ENCODE measurements around the gene SLC15A2.

SLC15A2 gene

DNA sequence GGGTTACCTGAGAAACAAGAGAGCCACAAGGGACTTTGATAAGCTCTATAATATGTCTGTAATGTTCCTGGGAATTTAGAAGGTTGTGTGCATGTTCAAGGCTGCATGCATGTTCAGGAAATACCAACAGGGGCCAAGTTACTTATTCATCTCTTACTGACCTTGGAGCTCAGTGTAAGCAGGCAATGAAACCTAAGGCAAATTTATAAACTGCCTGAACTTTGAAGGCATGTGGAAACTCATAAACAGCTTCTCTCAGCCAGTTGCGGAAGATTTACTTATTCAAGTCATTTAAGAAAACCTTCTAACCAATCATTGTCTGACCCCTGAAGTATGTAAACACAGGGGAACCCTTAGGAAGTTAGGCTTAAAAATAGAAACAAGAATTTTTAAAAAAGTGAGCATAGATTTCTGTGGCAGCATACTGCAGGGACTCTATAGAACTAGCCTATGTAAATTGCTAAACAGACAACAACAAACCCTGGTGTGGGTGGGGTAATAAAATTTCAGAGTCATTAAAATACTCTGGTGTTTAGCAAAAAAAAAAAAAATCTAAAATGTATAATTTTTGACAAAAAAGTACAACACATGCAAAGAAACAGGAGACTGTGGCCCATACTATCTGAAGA is 57.2 kb downstream of the SLC15A2 start:
- Mint-ChIP-seq H3K36me3 (no peaks in the 10 kb centered on the region), H3K4me3 (no peak overlapping the region), H3K9me3 (peaks cover 2% of the 10 kb centered on the region), H3K27me3 (no peaks in the 10 kb centered on the region), H3K27ac (no peak overlapping the region), H3K4me1 (no peaks in the 10 kb centered on the region)
- DNase-seq, result no peak
- CTCF ChIA-PET, result no interaction called here

GRCh38 chr3:121956363-121956762 is 62.2 kb downstream of the SLC15A2 start:
- CTCF ChIA-PET, result no interaction called here
- no peak overlapping the region for H3K4me3 Mint-ChIP-seq
- no peaks in the 10 kb centered on the region for H3K27me3 Mint-ChIP-seq
- no peak for DNase-seq
- peaks cover 2% of the 10 kb centered on the region for H3K9me3 Mint-ChIP-seq
- no peaks in the 10 kb centered on the region for H3K4me1 Mint-ChIP-seq
- peaks cover 2% of the 10 kb centered on the region for H3K36me3 Mint-ChIP-seq
- no peak overlapping the region for H3K27ac Mint-ChIP-seq

DNA sequence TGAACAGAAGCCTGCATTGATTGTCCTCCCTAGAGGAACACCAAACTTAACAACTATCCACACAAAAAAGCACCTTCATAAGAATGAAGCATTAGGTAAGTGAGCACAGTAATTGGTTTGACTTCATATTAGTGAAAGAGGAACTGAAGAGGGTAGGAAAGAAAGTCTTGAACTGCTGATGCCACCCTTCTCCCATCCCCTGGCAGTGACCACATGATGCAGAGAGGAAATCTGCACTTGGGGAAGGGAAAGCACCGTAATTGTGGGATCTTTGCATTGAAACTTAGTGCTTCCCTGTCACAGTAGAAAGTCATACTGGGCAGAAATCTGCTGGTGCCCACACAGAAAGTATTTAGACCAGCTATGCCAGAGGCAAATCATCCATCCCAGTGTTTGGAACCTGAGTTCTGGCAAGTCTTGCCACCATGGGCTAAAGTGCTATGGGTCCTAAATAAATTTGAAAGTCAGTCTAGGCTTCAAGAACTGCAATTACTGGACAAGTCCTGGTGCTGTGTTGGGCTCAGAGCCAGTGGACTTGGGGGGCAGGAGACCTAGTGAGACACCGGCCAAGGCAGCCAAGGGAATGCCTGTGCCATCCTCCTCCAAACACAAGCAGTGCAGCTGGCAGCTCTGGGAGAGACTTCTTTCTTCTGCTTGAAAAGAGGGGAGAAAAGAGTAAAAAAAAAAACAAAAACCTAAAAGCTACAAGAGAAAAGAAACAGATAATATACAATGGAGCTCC is 63.6 kb downstream of the SLC15A2 start:
- Mint-ChIP-seq H3K27ac (no peak overlapping the region), H3K36me3 (peaks cover 2% of the 10 kb centered on the region), H3K27me3 (peaks cover 7% of the 10 kb centered on the region), H3K4me3 (no peak overlapping the region), H3K9me3 (peaks cover 2% of the 10 kb centered on the region), H3K4me1 (no peaks in the 10 kb centered on the region)
- CTCF ChIA-PET, result no interaction called here
- no peak for DNase-seq

DNA sequence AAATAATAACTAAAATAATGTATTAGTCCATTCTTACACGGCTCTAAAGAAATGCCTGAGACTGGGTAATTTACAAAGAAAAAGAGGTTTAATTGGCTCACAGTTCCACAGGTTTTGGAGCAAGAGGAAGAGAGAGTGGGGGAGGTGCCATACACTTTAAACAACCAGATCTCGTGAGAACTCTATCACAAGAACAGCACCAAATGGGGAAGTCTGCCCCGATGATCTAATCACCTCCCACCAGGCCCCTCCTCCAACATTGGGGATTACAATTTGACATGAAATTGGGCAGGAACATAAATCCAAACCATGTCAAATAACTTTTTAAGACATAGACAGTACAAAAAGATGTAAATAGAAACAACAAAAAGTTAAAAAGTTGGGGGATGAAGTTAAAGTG is 64.6 kb downstream of the SLC15A2 start:
- Mint-ChIP-seq H3K27ac (no peak overlapping the region), H3K27me3 (peaks cover 14% of the 10 kb centered on the region), H3K36me3 (peaks cover 2% of the 10 kb centered on the region), H3K9me3 (peaks cover 2% of the 10 kb centered on the region), H3K4me3 (no peak overlapping the region), H3K4me1 (no peaks in the 10 kb centered on the region)
- CTCF ChIA-PET, result no interaction called here
- DNase-seq, result no peak

DNA sequence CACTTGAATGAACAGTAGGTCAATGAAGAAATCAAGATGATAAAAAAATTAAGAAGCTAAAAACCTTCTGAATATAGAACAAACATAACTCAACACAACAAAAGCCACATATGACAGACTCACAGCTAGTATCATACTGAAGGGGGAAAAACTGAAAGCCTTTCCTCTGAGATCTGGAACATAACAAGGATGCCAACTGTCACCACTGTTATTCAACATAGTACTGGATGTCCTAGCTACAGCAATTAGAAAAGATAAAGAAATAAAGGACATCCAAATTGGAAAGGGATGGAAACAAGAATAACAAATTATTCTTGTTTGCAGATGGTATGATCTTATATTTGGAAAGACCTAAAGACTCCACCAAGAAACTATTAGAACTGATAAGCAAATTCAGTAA is 67.1 kb downstream of the SLC15A2 start:
- Mint-ChIP-seq H3K4me3 (no peak overlapping the region), H3K4me1 (no peaks in the 10 kb centered on the region), H3K36me3 (peaks cover 2% of the 10 kb centered on the region), H3K9me3 (no peaks in the 10 kb centered on the region), H3K27ac (no peak overlapping the region), H3K27me3 (peaks cover 22% of the 10 kb centered on the region)
- CTCF ChIA-PET, result no interaction called here
- no peak for DNase-seq

DNA sequence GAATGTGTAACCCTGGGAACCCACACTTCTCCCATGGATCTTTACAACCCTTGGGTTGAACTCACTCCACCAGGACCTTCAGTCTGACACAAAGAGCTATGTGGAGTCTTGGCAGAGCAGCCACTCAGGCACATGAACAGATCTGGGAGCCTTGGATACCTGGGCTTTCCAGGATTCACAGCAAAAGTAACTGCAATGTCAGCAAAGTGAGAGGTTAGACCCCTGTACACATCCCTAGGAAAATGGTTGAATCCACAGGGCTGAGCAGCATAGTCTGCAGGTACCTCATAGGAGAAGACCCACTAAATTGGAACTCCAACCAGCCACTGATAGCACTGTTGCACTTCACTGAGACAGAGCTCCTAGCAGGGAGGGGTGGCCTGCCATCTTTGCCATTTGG is 68.2 kb downstream of the SLC15A2 start:
- Mint-ChIP-seq H3K4me3 (no peak overlapping the region), H3K4me1 (no peaks in the 10 kb centered on the region), H3K27me3 (peaks cover 28% of the 10 kb centered on the region), H3K9me3 (no peaks in the 10 kb centered on the region), H3K36me3 (peaks cover 2% of the 10 kb centered on the region), H3K27ac (no peak overlapping the region)
- CTCF ChIA-PET, result no interaction called here
- no peak for DNase-seq

GRCh38 chr3:121963608-121964007 is 69.4 kb downstream of the SLC15A2 start:
- Mint-ChIP-seq H3K36me3 (no peaks in the 10 kb centered on the region), H3K4me1 (no peaks in the 10 kb centered on the region), H3K27ac (no peak overlapping the region), H3K27me3 (peaks cover 28% of the 10 kb centered on the region), H3K9me3 (no peaks in the 10 kb centered on the region), H3K4me3 (no peak overlapping the region)
- DNase-seq, result no peak
- CTCF ChIA-PET, result no interaction called here

DNA sequence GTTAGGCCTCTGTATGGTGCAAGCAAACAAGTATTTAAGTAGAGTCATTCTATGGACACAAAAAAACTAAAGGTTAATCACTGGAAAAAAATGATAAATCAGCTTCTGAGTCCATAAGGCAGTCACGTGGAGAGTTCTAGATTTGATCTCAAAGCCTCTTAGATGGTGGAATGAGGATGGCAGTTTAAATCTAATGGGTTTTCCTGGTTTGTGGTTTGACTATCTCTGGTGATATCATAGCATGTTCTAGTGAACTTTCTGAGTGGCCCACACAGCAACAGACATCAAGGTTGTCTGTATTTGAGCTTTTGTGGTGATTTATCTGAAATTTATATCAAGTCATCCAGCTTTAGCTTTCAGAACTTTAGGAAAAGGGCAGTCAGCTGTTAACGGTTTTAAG is 75.4 kb downstream of the SLC15A2 start:
- Mint-ChIP-seq H3K27ac (no peak overlapping the region), H3K4me3 (no peak overlapping the region), H3K9me3 (peaks cover 2% of the 10 kb centered on the region), H3K27me3 (peaks cover 9% of the 10 kb centered on the region), H3K4me1 (no peaks in the 10 kb centered on the region), H3K36me3 (no peaks in the 10 kb centered on the region)
- CTCF ChIA-PET, result interaction anchor here (1.2 kb wide), 1 partner anchor 10 kb away, joined by 3 read pairs; no protein-coding TSS in a partner anchor
- no peak for DNase-seq

DNA sequence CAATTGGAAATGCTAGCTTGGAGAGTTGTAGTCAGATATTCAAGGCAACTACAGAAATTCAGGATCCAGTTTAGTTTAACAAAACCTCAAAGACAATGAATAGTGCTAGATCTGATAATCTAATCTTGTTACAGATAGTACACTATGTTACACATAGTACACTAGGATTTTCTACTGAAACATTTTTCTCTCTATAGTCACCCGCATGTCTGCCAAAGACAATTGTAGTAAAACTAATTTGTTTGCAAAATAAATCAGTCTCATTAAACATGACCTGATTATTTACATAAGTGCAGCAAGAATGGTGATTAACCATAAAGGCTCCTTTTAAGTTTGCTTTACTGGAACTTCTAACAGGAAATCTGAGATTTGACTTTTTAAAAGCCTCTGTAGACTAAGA is 75.8 kb downstream of the SLC15A2 start:
- no peak overlapping the region for H3K27ac Mint-ChIP-seq
- no peaks in the 10 kb centered on the region for H3K4me1 Mint-ChIP-seq
- no peak for DNase-seq
- H3K4me3 Mint-ChIP-seq, result no peak overlapping the region
- H3K36me3 Mint-ChIP-seq, result no peaks in the 10 kb centered on the region
- H3K9me3 Mint-ChIP-seq, result peaks cover 6% of the 10 kb centered on the region
- CTCF ChIA-PET, result interaction anchor here (1.2 kb wide), 1 partner anchor 9 kb away, joined by 3 read pairs; no protein-coding TSS in a partner anchor
- peaks cover 9% of the 10 kb centered on the region for H3K27me3 Mint-ChIP-seq

GRCh38 chr3:121974601-121975111 is 80.5 kb downstream of the SLC15A2 start:
- H3K36me3 Mint-ChIP-seq, result no peaks in the 10 kb centered on the region
- peaks cover 3% of the 10 kb centered on the region for H3K4me1 Mint-ChIP-seq
- H3K4me3 Mint-ChIP-seq, result no peak overlapping the region
- DNase-seq, result no peak
- CTCF ChIA-PET, result no interaction called here
- H3K27ac Mint-ChIP-seq, result no peak overlapping the region
- H3K27me3 Mint-ChIP-seq, result peaks cover 10% of the 10 kb centered on the region
- peaks cover 12% of the 10 kb centered on the region for H3K9me3 Mint-ChIP-seq

- H3K27me3 Mint-ChIP-seq, result peaks cover 10% of the 10 kb centered on the region
- CTCF ChIA-PET, result no interaction called here
- no peak overlapping the region for H3K4me3 Mint-ChIP-seq
- no peak overlapping the region for H3K27ac Mint-ChIP-seq
- DNase-seq, result no peak
- peaks cover 8% of the 10 kb centered on the region for H3K4me1 Mint-ChIP-seq
- H3K9me3 Mint-ChIP-seq, result peaks cover 12% of the 10 kb centered on the region
- no peaks in the 10 kb centered on the region for H3K36me3 Mint-ChIP-seq
Observed at GRCh38 chr3:121975702-121976302, 81.6 kb downstream of the SLC15A2 start.

GRCh38 chr3:121976727-121977126 is 82.5 kb downstream of the SLC15A2 start:
- no peak overlapping the region for H3K4me3 Mint-ChIP-seq
- peaks cover 14% of the 10 kb centered on the region for H3K27me3 Mint-ChIP-seq
- no peaks in the 10 kb centered on the region for H3K36me3 Mint-ChIP-seq
- H3K4me1 Mint-ChIP-seq, result peaks cover 8% of the 10 kb centered on the region
- H3K27ac Mint-ChIP-seq, result no peak overlapping the region
- DNase-seq, result no peak
- H3K9me3 Mint-ChIP-seq, result peaks cover 12% of the 10 kb centered on the region
- CTCF ChIA-PET, result no interaction called here

GRCh38 chr3:121979246-121979645 is 85.0 kb downstream of the SLC15A2 start:
- CTCF ChIA-PET, result interaction anchor here (1.3 kb wide), 1 partner anchor 10 kb away, joined by 3 read pairs; no protein-coding TSS in a partner anchor
- no peak for DNase-seq
- Mint-ChIP-seq H3K9me3 (peaks cover 22% of the 10 kb centered on the region), H3K36me3 (peaks cover 9% of the 10 kb centered on the region), H3K27ac (no peak overlapping the region), H3K27me3 (peaks cover 14% of the 10 kb centered on the region), H3K4me3 (no peak overlapping the region), H3K4me1 (peaks cover 8% of the 10 kb centered on the region)

DNA sequence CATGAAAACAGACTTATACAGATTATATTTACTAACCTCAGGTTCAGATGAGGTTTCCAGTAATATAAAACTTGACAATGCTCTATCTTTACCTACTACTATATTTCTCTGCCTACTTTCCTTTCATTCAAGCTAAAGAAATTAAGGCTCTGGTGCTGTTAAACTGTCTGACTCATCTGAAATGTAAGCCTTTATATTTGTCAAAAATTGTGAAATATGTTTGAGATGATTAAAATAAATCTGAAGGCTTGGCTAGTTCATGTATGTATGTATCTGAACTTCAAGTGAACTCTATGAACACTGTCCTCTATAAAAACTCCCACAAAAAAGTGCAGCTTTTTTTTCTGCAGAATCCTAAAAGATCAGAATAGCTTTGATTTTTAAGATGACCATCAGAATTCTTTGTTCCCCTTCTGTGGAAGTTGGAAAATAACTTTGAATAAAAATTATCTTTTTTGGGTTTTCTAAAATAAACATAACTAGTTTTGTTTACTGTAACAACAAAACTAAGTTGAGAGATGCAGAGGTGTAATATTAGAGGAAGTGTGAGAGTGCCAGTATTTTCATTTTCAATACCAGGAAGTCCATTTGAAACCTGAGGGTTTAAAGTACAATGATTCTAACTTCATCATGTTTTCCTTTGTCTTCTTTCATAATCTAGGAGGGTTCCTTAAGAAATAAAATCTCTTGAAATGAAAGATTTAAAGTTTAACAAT is 85.7 kb downstream of the SLC15A2 start:
- CTCF ChIA-PET, result interaction anchor here (1.0 to 1.3 kb wide), 2 partner anchors 10 to 16 kb away, joined by 3 read pairs; no protein-coding TSS in a partner anchor
- Mint-ChIP-seq H3K27me3 (peaks cover 14% of the 10 kb centered on the region), H3K9me3 (peaks cover 20% of the 10 kb centered on the region), H3K27ac (no peak overlapping the region), H3K36me3 (peaks cover 9% of the 10 kb centered on the region), H3K4me3 (no peak overlapping the region), H3K4me1 (peaks cover 8% of the 10 kb centered on the region)
- no peak for DNase-seq

Data from activated naive CD4-positive, alpha-beta T cell treated with anti-CD3 and anti-CD28 coated beads, Interleukin-2, amount 10 ng/mL, durations not matched to agents 7 days and 5 days (primary cell).